Cerebellar cortex (tissue), 1 donor: ENCODE measurements around the gene TMEM208.

ENCODE experiments used
- DNase-seq: peaks from one replicate; pipeline ENCODE4 v3.0.0-alpha.2; 2015; ENCODE audit warnings: low spot score

TMEM208 gene

GRCh38 chr16:67252609-67253497 is 25.9 kb downstream of the TMEM208 start:
- peak; percentile 51 for DNase-seq

DNA sequence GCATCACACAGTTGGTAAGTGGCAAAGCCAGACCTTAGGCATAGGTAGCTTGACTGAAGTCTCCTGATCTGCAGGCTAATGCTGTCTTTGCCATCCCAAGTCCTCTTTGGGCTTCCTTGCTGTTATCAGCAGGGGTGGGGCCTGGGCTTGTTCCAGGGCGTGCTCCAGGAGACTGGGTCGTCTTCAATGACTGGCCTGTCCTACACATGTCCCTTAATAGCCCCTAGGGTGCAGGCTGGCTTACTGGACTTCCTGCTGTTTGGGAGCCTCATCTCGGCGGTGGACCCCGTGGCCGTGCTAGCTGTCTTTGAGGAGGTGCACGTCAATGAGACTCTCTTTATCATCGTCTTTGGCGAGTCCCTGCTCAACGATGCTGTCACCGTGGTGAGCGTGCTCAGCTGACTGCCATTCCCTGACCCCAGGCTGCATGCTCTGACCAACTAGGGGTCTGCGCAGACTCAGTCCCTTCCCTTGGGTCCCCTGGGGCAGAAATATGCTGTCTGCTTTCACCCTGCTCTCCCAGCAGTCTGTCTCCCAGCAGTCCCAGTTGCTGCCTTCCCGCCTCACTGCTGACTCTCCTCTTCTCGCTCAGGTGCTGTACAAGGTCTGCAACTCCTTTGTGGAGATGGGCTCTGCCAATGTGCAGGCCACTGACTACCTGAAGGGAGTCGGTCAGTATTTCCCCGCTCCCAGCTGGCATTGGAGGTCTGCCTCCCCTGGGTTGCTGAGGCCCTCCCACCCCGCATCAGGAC is 28.0 kb downstream of the TMEM208 start:
- DNase-seq = no peak

GRCh38 chr16:67255553-67256221 is 28.8 kb downstream of the TMEM208 start:
- no peak for DNase-seq

GRCh38 chr16:67256701-67257230 is 29.8 kb downstream of the TMEM208 start:
- no peak for DNase-seq

DNA sequence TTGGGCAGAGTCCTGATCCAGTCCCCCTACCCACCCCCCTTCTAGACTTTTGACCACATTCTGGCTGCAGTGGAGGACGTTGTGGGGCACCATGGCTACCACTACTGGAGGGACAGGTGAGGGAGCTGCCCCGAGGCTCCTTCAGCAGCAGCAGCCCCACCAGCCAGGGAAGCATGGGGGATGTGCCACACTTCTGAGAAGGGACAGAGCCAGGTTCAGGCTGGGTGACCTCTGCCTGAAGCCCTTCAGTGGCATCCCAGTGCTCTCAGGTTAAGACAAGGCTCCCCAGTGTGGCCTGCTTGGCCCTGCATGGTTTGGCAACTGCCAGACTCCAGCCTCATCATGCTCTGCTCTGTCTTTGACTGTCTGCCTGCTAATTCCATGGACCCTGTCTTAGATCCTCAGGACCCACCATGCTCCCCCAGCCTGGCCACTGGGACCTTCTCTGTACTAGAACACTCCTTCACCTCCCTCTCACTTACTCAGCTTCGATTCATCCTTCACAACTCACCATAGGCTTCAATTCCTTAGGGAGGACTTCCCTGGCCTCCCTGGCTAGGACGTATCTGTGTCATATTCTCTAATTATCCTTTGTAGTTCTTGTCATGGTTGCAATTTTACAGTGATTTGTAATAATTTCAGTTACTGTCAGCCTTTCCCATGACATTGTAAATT is 30.7 kb downstream of the TMEM208 start:
- DNase-seq = no peak

DNA sequence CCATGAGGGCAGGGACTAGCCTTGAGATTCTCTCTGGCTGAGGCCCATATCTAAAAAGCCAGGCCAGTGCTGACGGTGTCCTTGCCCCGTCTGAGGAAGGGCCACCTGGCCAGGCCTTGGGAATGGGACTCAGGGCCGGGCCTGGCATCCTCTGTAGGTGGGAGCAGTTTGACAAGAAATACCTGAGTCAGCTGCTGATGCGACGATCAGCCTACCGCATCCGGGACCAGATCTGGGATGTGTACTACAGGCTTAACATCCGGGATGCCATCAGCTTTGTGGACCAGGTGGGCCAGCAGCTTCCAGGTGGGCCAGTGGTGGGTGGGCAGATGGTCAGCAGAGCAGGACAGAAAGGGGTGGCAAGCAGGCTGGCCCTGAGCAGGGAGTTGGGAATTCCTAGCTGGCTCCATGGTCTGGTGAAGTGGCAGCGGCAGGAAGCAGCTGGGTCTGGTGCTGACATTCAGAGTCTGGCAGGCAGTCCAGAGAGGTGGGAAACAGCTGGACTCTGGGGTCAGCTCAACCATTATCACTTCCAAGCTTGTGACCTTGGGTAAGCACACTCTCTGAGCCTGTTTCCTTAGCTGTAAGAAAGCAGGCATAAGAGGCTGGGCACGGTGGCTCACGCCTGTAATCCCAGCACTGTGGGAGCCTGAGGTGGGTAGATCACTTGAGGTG is 31.4 kb downstream of the TMEM208 start:
- no peak for DNase-seq

DNA sequence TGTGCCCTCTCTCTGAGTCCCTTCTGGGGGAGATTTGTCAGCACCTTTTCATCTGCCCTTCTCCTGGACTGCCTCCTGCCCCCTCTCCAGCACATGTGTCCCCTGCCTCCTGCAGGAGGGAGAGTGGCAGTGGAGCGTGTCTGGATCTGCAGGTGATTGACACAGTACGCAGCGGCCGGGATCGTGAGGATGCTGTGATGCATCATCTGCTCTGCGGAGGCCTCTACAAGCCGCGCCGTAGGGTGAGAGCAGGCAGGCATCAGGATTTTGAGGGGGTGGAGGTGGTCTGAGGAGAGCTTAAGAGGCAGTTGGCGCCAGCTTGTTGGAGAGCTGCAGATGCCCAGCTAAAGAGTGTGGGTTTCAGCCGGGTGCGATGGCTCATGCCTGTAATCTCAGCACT is 32.8 kb downstream of the TMEM208 start:
- DNase-seq = no peak

DNA sequence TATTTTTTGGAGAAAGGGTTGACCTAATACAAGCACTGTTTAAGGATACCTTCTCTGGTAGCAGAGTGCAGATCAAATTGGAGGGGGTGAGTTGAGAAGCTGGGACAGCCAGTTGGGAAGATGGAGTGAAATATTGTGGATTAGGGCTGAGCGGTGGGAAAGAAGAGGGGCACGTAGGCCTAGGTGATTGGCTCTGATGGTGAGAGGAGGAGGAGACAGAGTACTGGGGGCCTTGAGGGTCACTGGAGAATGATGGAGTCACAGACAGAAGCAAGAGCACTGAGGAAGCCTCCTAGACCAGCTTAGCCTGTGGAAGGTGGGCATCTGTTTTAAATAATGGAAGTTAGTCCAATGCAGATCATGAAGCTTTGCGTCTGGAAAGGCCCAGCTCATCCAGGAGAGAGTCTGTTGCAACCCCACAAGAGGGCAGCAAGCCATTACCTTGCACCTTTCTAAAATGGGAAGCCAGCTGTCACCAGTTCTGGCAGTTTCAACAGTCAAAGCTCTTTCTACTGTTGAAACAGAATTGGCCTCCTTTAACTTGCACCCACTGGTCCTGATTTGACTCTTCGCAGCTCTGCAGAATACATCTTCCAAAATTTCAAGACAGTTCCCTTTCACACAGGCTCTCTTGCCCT is 33.6 kb downstream of the TMEM208 start:
- peak; percentile 77 for DNase-seq

DNA sequence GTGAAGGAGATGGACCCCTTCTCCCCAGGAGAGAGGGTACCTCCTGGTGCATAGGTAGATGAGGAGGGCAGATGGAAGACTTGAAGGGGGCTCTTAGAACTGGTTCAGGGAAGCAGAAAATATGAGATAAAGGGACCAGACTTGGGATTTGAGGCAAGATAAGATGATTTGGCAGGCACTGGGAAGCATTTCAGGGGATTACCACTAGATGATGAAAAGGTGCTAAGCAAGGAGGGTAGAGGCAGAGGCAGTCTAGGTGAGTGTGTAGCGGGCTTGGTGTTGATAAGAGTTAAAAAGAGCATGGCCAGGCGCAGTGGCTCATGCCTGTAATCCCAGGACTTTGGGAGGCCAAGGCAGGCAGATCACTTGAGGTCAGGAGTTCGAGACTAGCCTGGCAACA is 36.3 kb downstream of the TMEM208 start:
- DNase-seq = no peak

DNA sequence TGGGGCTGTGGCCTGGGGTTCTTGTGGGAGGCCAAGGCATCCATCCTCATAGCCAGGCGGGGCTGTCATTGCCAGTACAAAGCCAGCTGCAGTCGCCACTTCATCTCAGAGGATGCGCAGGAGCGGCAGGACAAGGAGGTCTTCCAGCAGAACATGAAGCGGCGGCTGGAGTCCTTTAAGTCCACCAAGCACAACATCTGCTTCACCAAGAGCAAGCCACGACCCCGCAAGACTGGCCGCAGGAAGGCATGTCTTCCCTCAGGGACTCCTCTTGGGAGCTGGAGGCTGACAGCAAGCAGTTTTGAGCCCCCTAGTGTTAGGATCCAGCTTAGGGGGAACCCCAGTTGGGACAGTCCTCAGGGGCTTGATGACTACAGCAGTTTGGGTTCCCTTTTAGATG is 37.3 kb downstream of the TMEM208 start:
- no peak for DNase-seq

GRCh38 chr16:67264866-67265265 is 37.9 kb downstream of the TMEM208 start:
- no peak for DNase-seq

DNA sequence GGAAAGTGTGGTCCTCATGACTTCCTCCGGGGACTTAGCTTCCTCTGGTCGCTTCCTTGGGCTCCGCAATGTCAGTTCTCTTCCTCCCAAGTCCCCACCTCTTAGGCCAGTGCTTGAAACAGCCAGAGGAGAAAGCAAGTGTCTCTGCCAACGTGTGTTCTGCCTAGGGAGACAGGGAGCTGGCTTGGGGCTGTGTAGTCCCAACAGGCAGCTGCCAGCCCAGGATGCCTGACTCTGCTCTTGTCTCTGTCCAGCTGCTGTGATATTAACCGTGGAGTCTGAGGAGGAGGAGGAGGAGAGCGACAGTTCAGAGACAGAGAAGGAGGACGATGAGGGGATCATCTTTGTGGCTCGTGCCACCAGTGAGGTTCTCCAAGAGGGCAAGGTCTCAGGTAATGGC is 38.9 kb downstream of the TMEM208 start:
- no peak for DNase-seq

DNA sequence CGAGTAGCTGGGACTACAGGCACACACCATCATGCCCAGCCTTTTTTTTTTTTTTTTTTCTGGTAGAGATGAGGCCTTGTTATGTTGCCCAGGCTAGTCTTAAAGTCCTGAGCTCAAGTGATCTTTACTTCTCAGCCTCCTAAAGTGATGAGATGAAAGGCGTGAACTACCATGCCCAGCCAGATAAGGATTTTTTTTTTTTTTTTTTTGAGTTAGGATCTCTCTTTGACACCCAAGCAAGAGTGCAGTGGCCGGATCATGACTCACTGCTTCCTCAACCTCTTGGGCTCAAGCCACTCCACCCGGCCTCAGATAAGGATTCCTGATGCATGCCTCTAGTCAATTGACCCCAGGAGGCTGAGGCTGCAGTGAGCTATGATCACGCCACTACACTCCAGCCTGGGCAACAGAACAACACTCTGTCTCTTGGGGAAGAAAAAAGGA is 41.2 kb downstream of the TMEM208 start:
- DNase-seq = no peak

DNA sequence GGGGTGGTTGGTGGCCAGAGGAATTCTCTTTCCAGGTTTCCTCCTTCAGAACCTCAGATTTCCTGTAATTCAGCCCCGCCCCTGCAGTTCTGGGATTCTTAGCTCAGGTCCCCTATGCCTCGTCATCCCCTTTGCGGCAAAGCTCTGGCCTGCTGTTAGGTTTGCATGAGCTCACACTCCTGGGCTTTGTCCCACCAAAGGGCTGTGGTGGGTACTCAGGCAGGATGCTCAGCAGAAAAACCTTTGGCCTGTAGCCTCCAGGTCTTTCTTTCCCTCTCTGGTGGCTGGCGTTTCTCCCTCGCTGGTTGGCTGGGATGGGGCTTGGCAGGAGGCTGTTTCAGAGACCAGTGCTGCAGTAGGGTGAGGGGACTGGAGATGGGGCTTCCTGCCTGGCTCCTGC is 42.8 kb downstream of the TMEM208 start:
- no peak for DNase-seq

GRCh38 chr16:67270931-67271338 is 44.0 kb downstream of the TMEM208 start:
- no peak for DNase-seq

- DNase-seq = no peak
Observed at GRCh38 chr16:67271446-67271845, 44.5 kb downstream of the TMEM208 start.

- DNase-seq = no peak
Observed at GRCh38 chr16:67275321-67275720, 48.4 kb downstream of the TMEM208 start.

- DNase-seq = no peak
Observed at GRCh38 chr16:67277294-67277998, 50.5 kb downstream of the TMEM208 start.

GRCh38 chr16:67277999-67278772 is 51.3 kb downstream of the TMEM208 start:
- no peak for DNase-seq
